HEK293 (cell line): ENCODE measurements around the gene SMC4.

ENCODE experiments used
- SCRT1 ChIP-seq: fragments of 450-650 bp; formaldehyde crosslinking; IDR thresholded peaks from 2 replicates; pipeline ENCODE4 v1.5.1; 2016; ENCODE audit warnings: missing biosample characterization, missing genetic modification characterization, borderline replicate concordance
- TCF7L2 ChIP-seq: IDR thresholded peaks from 2 replicates; pipeline ENCODE4 v1.6.1; 2011; ENCODE audit warnings: low read depth, mild to moderate bottlenecking, inconsistent platforms, low read length, moderate library complexity, borderline replicate concordance
- ZNF121 ChIP-seq: fragments of 450-650 bp; formaldehyde crosslinking; IDR thresholded peaks from 2 replicates; pipeline ENCODE4 v1.5.1; 2016; ENCODE audit warnings: missing biosample characterization, missing genetic modification characterization
- ZNF24 ChIP-seq: fragments of 450-650 bp; formaldehyde crosslinking; IDR thresholded peaks from 2 replicates; pipeline ENCODE4 v1.5.1; 2016; ENCODE audit warnings: missing biosample characterization, missing genetic modification characterization
- ZNF37A ChIP-seq: fragments of 450-650 bp; IDR thresholded peaks from 2 replicates; pipeline ENCODE4 v1.5.1; 2018; ENCODE audit warnings: missing biosample characterization, missing genetic modification characterization
- TF ChIP-seq, protein P1 (sequence below): fragments of 450-650 bp; formaldehyde crosslinking; IDR thresholded peaks from 2 replicates; pipeline ENCODE4 v1.5.1; 2016; ENCODE audit warnings: missing biosample characterization, missing genetic modification characterization
- TF ChIP-seq, protein P2 (sequence below): fragments of 450-650 bp; formaldehyde crosslinking; IDR thresholded peaks from 2 replicates; pipeline ENCODE4 v1.5.1; 2017; ENCODE audit warnings: missing biosample characterization, mild to moderate bottlenecking, missing genetic modification characterization, moderate library complexity
- TF ChIP-seq, protein P3 (sequence below): fragments of 450-650 bp; formaldehyde crosslinking; IDR thresholded peaks from 2 replicates; pipeline ENCODE4 v1.5.1; 2016; ENCODE audit warnings: missing biosample characterization, missing genetic modification characterization

DNA sequence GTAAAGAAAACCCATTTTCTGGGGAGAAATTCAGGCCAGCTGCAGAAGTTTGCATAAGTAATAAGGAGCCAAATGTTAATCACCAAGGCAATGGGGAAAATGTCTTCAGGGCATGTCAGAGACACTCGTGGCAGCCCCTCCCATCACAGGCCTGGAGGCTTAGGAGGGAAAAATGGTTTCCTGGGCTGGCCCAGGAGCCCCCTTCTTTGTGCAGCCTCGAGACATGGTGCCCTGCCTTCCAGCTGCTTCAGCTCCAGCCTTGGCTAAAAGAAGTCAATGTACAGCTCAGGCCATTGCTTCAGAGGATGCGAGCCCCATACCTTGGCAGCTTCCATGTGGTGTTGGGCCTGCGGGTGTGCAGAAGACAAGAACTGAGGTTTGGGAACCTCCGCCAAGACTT, 70.7 kb downstream of the SMC4 start:
- TF ChIP-seq, protein P1, sequence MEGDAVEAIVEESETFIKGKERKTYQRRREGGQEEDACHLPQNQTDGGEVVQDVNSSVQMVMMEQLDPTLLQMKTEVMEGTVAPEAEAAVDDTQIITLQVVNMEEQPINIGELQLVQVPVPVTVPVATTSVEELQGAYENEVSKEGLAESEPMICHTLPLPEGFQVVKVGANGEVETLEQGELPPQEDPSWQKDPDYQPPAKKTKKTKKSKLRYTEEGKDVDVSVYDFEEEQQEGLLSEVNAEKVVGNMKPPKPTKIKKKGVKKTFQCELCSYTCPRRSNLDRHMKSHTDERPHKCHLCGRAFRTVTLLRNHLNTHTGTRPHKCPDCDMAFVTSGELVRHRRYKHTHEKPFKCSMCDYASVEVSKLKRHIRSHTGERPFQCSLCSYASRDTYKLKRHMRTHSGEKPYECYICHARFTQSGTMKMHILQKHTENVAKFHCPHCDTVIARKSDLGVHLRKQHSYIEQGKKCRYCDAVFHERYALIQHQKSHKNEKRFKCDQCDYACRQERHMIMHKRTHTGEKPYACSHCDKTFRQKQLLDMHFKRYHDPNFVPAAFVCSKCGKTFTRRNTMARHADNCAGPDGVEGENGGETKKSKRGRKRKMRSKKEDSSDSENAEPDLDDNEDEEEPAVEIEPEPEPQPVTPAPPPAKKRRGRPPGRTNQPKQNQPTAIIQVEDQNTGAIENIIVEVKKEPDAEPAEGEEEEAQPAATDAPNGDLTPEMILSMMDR (tag by site-specific recombination), result no peak
- TF ChIP-seq ZNF37A (tag by site-specific recombination) (no peak), ZNF24 (tag by site-specific recombination) (no peak), SCRT1 (no peak), TCF7L2 (no peak), ZNF121 (tag by site-specific recombination) (no peak)
- TF ChIP-seq, protein P2, sequence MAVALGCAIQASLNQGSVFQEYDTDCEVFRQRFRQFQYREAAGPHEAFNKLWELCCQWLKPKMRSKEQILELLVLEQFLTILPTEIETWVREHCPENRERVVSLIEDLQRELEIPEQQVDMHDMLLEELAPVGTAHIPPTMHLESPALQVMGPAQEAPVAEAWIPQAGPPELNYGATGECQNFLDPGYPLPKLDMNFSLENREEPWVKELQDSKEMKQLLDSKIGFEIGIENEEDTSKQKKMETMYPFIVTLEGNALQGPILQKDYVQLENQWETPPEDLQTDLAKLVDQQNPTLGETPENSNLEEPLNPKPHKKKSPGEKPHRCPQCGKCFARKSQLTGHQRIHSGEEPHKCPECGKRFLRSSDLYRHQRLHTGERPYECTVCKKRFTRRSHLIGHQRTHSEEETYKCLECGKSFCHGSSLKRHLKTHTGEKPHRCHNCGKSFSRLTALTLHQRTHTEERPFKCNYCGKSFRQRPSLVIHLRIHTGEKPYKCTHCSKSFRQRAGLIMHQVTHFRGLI (tag by site-specific recombination), result no peak
- TF ChIP-seq, protein P3, sequence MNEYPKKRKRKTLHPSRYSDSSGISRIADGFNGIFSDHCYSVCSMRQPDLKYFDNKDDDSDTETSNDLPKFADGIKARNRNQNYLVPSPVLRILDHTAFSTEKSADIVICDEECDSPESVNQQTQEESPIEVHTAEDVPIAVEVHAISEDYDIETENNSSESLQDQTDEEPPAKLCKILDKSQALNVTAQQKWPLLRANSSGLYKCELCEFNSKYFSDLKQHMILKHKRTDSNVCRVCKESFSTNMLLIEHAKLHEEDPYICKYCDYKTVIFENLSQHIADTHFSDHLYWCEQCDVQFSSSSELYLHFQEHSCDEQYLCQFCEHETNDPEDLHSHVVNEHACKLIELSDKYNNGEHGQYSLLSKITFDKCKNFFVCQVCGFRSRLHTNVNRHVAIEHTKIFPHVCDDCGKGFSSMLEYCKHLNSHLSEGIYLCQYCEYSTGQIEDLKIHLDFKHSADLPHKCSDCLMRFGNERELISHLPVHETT, result no peak
